ENCODE measurements around the gene OR52A1. TPM values are rescaled to one million over a fixed set of nuclear protein-coding genes. Genes with fewer than 3 reads are reported as not detected.

OR52A1 gene
- total and polyA plus RNA-seq, 8 donors, result not detected

GRCh38 chr11:5096011-5096410 lies 58.5 kb downstream of the OR52A1 start:
- no peaks in the 10 kb centered on the region for H3K9me3 ChIP-seq
- no peak overlapping the region for H3K27ac ChIP-seq
- intact Hi-C loops (cut with DNase I; ENCODE audit: low total_unique reads), result no loop called here
- H3K4me1 ChIP-seq, result no peaks in the 10 kb centered on the region
- no peaks in the 10 kb centered on the region for H3K27me3 ChIP-seq
- WGBS, 5 donors, result 66 to 74% (median 71%) methylated on average over 2 of the region's 2 CpGs
- H3K4me3 ChIP-seq, result no peak overlapping the region
- no peak for DNase-seq
- TF ChIP-seq EP300 (IDR thresholded peaks at IDR 0.05), result no peak
- TF ChIP-seq POLR2AphosphoS5 (IDR thresholded peaks at IDR 0.05), result no peak
- TF ChIP-seq CTCF (IDR thresholded peaks at IDR 0.05), result no peak
- no peak for TF ChIP-seq POLR2A (IDR thresholded peaks at IDR 0.05)
- H3K36me3 ChIP-seq, result no peaks in the 10 kb centered on the region

Other genes starting within 250 kb of the OR52A1 start
- not detected for gene OR51G2, start 235.4 kb downstream of the OR52A1 start, total RNA-seq
- not detected for gene OR51G2, start 235.4 kb downstream of the OR52A1 start, polyA plus RNA-seq
- gene OR51G1, start 230.4 kb downstream of the OR52A1 start, total RNA-seq, result not detected
- not detected for gene OR51G1, start 230.4 kb downstream of the OR52A1 start, polyA plus RNA-seq
- not detected for gene OR51A4, start 207.2 kb downstream of the OR52A1 start, total RNA-seq
- gene OR51A4, start 207.2 kb downstream of the OR52A1 start, polyA plus RNA-seq, result not detected
- not detected for gene OR51A2, start 199.0 kb downstream of the OR52A1 start, total RNA-seq
- not detected for gene OR51A2, start 199.0 kb downstream of the OR52A1 start, polyA plus RNA-seq
- gene OR51L1, start 159.9 kb downstream of the OR52A1 start, total RNA-seq, result not detected
- not detected for gene OR51L1, start 159.9 kb downstream of the OR52A1 start, polyA plus RNA-seq
- gene OR52J3, start 108.2 kb downstream of the OR52A1 start, total RNA-seq, result not detected
- gene OR52J3, start 108.2 kb downstream of the OR52A1 start, polyA plus RNA-seq, result not detected
- not detected for gene OR52E2, start 95.1 kb downstream of the OR52A1 start, total RNA-seq
- gene OR52E2, start 95.1 kb downstream of the OR52A1 start, polyA plus RNA-seq, result not detected
- 1 to 10 TPM in 1 of 5 donors, not detected in 4; 2.6 TPM for gene OR52E1, start 85.2 kb downstream of the OR52A1 start, total RNA-seq
- gene OR52E1, start 85.2 kb downstream of the OR52A1 start, polyA plus RNA-seq, result not detected
- gene OR52A5, start 16.4 kb downstream of the OR52A1 start, total RNA-seq, result under 1 TPM in 1 of 5 donors, not detected in 4; 0.18 TPM
- gene OR52A5, start 16.4 kb downstream of the OR52A1 start, polyA plus RNA-seq, result not detected
- not detected for gene OR51V1, start 45.9 kb upstream of the OR52A1 start, total RNA-seq
- gene OR51V1, start 45.9 kb upstream of the OR52A1 start, polyA plus RNA-seq, result not detected
- gene HBB, start 72.3 kb upstream of the OR52A1 start, total RNA-seq, result 1,000 to 10,000 TPM in 1 of 5 donors, 100 to 1,000 TPM in 1, 10 to 100 TPM in 1, 1 to 10 TPM in 2; 2.9 to 1,619 (median 29.5) TPM
- gene HBB, start 72.3 kb upstream of the OR52A1 start, polyA plus RNA-seq, result 10 to 100 TPM in 2 of 3 donors, 1 to 10 TPM in 1; 3.1 to 15.1 (median 13.0) TPM
- gene HBD, start 79.7 kb upstream of the OR52A1 start, total RNA-seq, result 1 to 10 TPM in 1 of 5 donors, not detected in 4; 4.8 TPM
- under 1 TPM in 1 of 3 donors, not detected in 2; 0.20 TPM for gene HBD, start 79.7 kb upstream of the OR52A1 start, polyA plus RNA-seq
- gene HBG1, start 95.1 kb upstream of the OR52A1 start, total RNA-seq, result 1 to 10 TPM in 1 of 5 donors, not detected in 4; 6.2 TPM
- not detected for gene HBG1, start 95.1 kb upstream of the OR52A1 start, polyA plus RNA-seq
- 1,000 to 10,000 TPM in 1 of 5 donors, not detected in 4; 1,854 TPM for gene HBG2, start 100.0 kb upstream of the OR52A1 start, total RNA-seq
- under 1 TPM in 1 of 3 donors, not detected in 2; 0.75 TPM for gene HBG2, start 100.0 kb upstream of the OR52A1 start, polyA plus RNA-seq
- 1 to 10 TPM in 1 of 5 donors, not detected in 4; 1.3 TPM for gene HBE1, start 115.2 kb upstream of the OR52A1 start, total RNA-seq
- not detected for gene HBE1, start 115.2 kb upstream of the OR52A1 start, polyA plus RNA-seq
- not detected for gene OR51B4, start 147.2 kb upstream of the OR52A1 start, total RNA-seq
- gene OR51B4, start 147.2 kb upstream of the OR52A1 start, polyA plus RNA-seq, result not detected
- gene OR51B2, start 169.5 kb upstream of the OR52A1 start, total RNA-seq, result under 1 TPM in 1 of 5 donors, not detected in 4; 0.92 TPM
- not detected for gene OR51B2, start 169.5 kb upstream of the OR52A1 start, polyA plus RNA-seq
- gene OR51B5, start 188.8 kb upstream of the OR52A1 start, total RNA-seq, result 1 to 10 TPM in 1 of 5 donors, under 1 TPM in 1, not detected in 3; 0.92 to 1.2 TPM
- not detected for gene OR51B5, start 188.8 kb upstream of the OR52A1 start, polyA plus RNA-seq
- not detected for gene OR51B6, start 196.8 kb upstream of the OR52A1 start, total RNA-seq
- gene OR51B6, start 196.8 kb upstream of the OR52A1 start, polyA plus RNA-seq, result not detected
- gene OR51M1, start 229.1 kb upstream of the OR52A1 start, total RNA-seq, result not detected
- gene OR51M1, start 229.1 kb upstream of the OR52A1 start, polyA plus RNA-seq, result not detected